GM19324 (cell line): ENCODE data around the gene EAF1.
"Not testable (repeated sequence)": the region's sequence is repeated elsewhere in the genome, so short reads cannot be mapped to it uniquely, and the experiment has no call there.

Experiments used
- ATAC-seq: cut with Tn5 transposase; IDR thresholded peaks from one replicate; pipeline ENCODE4 v1.9.1; 2021; ENCODE audit warnings: mild to moderate bottlenecking, moderate library complexity; ENCODE audit not compliant: unreplicated experiment, low FRiP score

The EAF1 gene

GRCh38 chr3:15404767-15405166 is 22.6 kb upstream of the EAF1 start:
- no peak for ATAC-seq

GRCh38 chr3:15405448-15406050 is 21.8 kb upstream of the EAF1 start:
- peak; percentile 45 for ATAC-seq

GRCh38 chr3:15409239-15409638 is 18.2 kb upstream of the EAF1 start:
- ATAC-seq = no peak

GRCh38 chr3:15409774-15410173 is 17.6 kb upstream of the EAF1 start:
- no peak for ATAC-seq

GRCh38 chr3:15410966-15411365 is 16.4 kb upstream of the EAF1 start:
- not testable (repeated sequence) for ATAC-seq

GRCh38 chr3:15420871-15421270 is 6.5 kb upstream of the EAF1 start:
- no peak for ATAC-seq

GRCh38 chr3:15426579-15427118 is 749 bp upstream of the EAF1 start:
- ATAC-seq = no peak

GRCh38 chr3:15427981-15428380 is 583 bp downstream of the EAF1 start:
- no peak for ATAC-seq

- ATAC-seq = no peak
These were observed 1.1 kb downstream of the EAF1 start for GRCh38 chr3:15428539-15428938.

GRCh38 chr3:15429080-15429479 is 1.7 kb downstream of the EAF1 start:
- no peak for ATAC-seq

- no peak for ATAC-seq
These were observed 3.2 kb downstream of the EAF1 start for GRCh38 chr3:15430624-15431023.

- no peak for ATAC-seq
These were observed 3.9 kb downstream of the EAF1 start for GRCh38 chr3:15431256-15431837.

- no peak for ATAC-seq
These were observed 6.1 kb downstream of the EAF1 start for GRCh38 chr3:15433531-15433930.

GRCh38 chr3:15434756-15435155 is 7.4 kb downstream of the EAF1 start:
- no peak for ATAC-seq

- ATAC-seq = no peak
These were observed 8.8 kb downstream of the EAF1 start for GRCh38 chr3:15436246-15436645.

GRCh38 chr3:15438983-15439382 is 11.6 kb downstream of the EAF1 start:
- no peak for ATAC-seq

- ATAC-seq = no peak
These were observed 12.1 kb downstream of the EAF1 start for GRCh38 chr3:15439476-15439875.

- no peak for ATAC-seq
These were observed 13.5 kb downstream of the EAF1 start for GRCh38 chr3:15440891-15441290.

- no peak for ATAC-seq
These were observed 16.6 kb downstream of the EAF1 start for GRCh38 chr3:15443826-15444524.

GRCh38 chr3:15449489-15450224 is 22.3 kb downstream of the EAF1 start:
- no peak for ATAC-seq
